T-cell (primary cell): ENCODE data around the gene TAS1R3. TPM values are rescaled to one million over a fixed set of nuclear protein-coding genes. Genes with fewer than 3 reads are reported as not detected.
A peak's percentile ranks its signal among the peaks of the same experiment; 100 is the strongest.

ENCODE experiments used
- ATAC-seq, 4 experiments: fragments of 200-7000 bp in 3 of 4; fragments of 150-1000 bp in 1 of 4; cut with Tn5 transposase; replicated peaks in 1 of 4; 1 replicate in 3 of 4; 2 replicates in 1 of 4; pipeline ENCODE4 v1.10.0; 2021; ENCODE audit warnings: moderate library complexity in 3 of 4, mild to moderate bottlenecking in 2 of 4, moderate number of reproducible peaks in 1 of 4
- CTCF ChIA-PET, 2 donors: fragments of 300-600 bp; sonication (Branson Sonifier 250); formaldehyde crosslinking; loops; one replicate each; lab custom pipeline; 2022; ENCODE audit warnings: antibody characterized with exemption in 2 of 2; lab: Charles Lee
- POLR2A ChIA-PET, 2 donors: fragments of 300-600 bp; sonication (Branson Sonifier 250); formaldehyde crosslinking; loops; one replicate each; lab custom pipeline; 2022; ENCODE audit warnings: antibody characterized with exemption in 2 of 2; lab: Charles Lee
- DNase-seq, 35 experiments: peaks; one replicate each; pipeline versions ENCODE4 v3.0.0 to v3.0.0-alpha.2; 2013 to 2023
- H3K27ac ChIP-seq: one replicate; pipeline ENCODE4 v1.5.1; 2013; ENCODE audit warnings: low read length
- H3K27me3 ChIP-seq, 2 experiments: replicated peaks in 1 of 2; 1 replicate in 1 of 2; 2 replicates in 1 of 2; pipeline versions ENCODE4 v1.6.1 to v1.7.0; 2013; ENCODE audit warnings: low read length in 1 of 2, mixed read lengths in 1 of 2; ENCODE audit not compliant: control insufficient read depth in 2 of 2, insufficient read depth in 2 of 2; ENCODE audit errors: extremely low read depth in 1 of 2
- H3K36me3 ChIP-seq, 2 donors: 1 replicate in 1 of 2; 2 replicates in 1 of 2; pipeline versions ENCODE4 v1.6.1 to v1.7.0; 2013; ENCODE audit warnings: low read length in 1 of 2; ENCODE audit not compliant: control insufficient read depth in 2 of 2, insufficient read depth in 1 of 2; ENCODE audit errors: extremely low read depth in 1 of 2
- H3K4me1 ChIP-seq, 2 experiments: 1 replicate in 1 of 2; 2 replicates in 1 of 2; pipeline versions ENCODE4 v1.6.1 to v1.7.0; 2013; ENCODE audit warnings: low read length in 2 of 2, mixed read lengths in 1 of 2; ENCODE audit not compliant: insufficient read depth in 2 of 2, control insufficient read depth in 1 of 2; ENCODE audit errors: extremely low read depth in 1 of 2
- H3K4me3 ChIP-seq, 2 donors: 1 replicate in 1 of 2; 2 replicates in 1 of 2; pipeline versions ENCODE4 v1.5.1 to v1.7.0; 2013; ENCODE audit warnings: mild to moderate bottlenecking in 2 of 2, low read length in 1 of 2, moderate library complexity in 1 of 2; ENCODE audit not compliant: control insufficient read depth in 1 of 2; ENCODE audit errors: extremely low read depth in 1 of 2
- H3K9me3 ChIP-seq: 2 replicates; pipeline ENCODE4 v1.7.0; 2013
- H3K27ac Mint-ChIP-seq, 2 donors: one replicate each; pipeline ENCODE4 v1.8.0; 2020 to 2021; ENCODE audit warnings: mild to moderate bottlenecking in 2 of 2, mixed read lengths in 2 of 2
- H3K27me3 Mint-ChIP-seq, 2 donors: one replicate each; pipeline ENCODE4 v1.8.0; 2021 to 2022; ENCODE audit warnings: mixed read lengths in 2 of 2
- H3K36me3 Mint-ChIP-seq: one replicate; pipeline ENCODE4 v1.8.0; 2021; ENCODE audit warnings: mixed read lengths
- H3K4me1 Mint-ChIP-seq, 3 donors: one replicate each; pipeline ENCODE4 v1.8.0; 2020 to 2022; ENCODE audit warnings: mixed read lengths in 3 of 3, mild to moderate bottlenecking in 1 of 3
- H3K4me3 Mint-ChIP-seq, 3 donors: one replicate each; pipeline ENCODE4 v1.8.0; 2020 to 2022; ENCODE audit warnings: mild to moderate bottlenecking in 3 of 3, mixed read lengths in 3 of 3, moderate library complexity in 3 of 3
- H3K9me3 Mint-ChIP-seq, 3 donors: one replicate each; pipeline ENCODE4 v1.8.0; 2020 to 2022; ENCODE audit warnings: mixed read lengths in 3 of 3
- WGBS: methylation state at CpG from one replicate; pipeline ENCODE4 v1.1.5; 2013; ENCODE audit warnings: missing lambda C conversion rate; ENCODE audit not compliant: insufficient coverage; 5-methylcytosine and 5-hydroxymethylcytosine counted together
- total RNA-seq, 35 experiments: library from RNA in 6 of 35; stranded (reverse) in 6 of 35; fragments of 120-200 nt in 1 of 35; gene quantifications; one replicate each; pipeline versions ENCODE4 v1.2.1 to v1.2.4 and lab custom pipeline; 2013 to 2026

Gene TAS1R3
- total RNA-seq, 5 donors from 2014 or later (not counting 1 experiment from before 2014, with no cell fraction given): 1.6 to 2.3 (median 2.1) TPM

- Histone ChIP-seq H3K9me3 (no peaks in the 10 kb centered on the region), H3K27ac (no peak overlapping the region), H3K4me3 (no peak overlapping the region), H3K27me3 (peaks cover 0 to 3% of the 10 kb centered on the region in 2 experiments), H3K4me1 (peaks cover 6 to 38% of the 10 kb centered on the region in 2 experiments), H3K36me3 (peaks cover 8 to 10% of the 10 kb centered on the region in 2 donors)
- ChIA-PET POLR2A (interaction anchor here in 1 of 2 donors (0.6 kb wide), 1 partner anchor 28 kb away, joined by 3 read pairs; no protein-coding TSS in a partner anchor), CTCF (no interaction called here)
- 98% methylated on average over 6 of the region's 10 CpGs for WGBS
- H3K4me1 Mint-ChIP-seq: peaks cover 0 to 24% (median 16%) of the 10 kb centered on the region in 3 donors
- H3K4me3 Mint-ChIP-seq: peak overlapping the region; percentile 50 to 88 (median 50)
- H3K27ac Mint-ChIP-seq: peak overlapping the region in 1 of 2 donors; percentile 49
- H3K36me3 Mint-ChIP-seq: no peaks in the 10 kb centered on the region
- ATAC-seq: no peak
- no peak for DNase-seq
- no peaks in the 10 kb centered on the region for H3K9me3 Mint-ChIP-seq
- H3K27me3 Mint-ChIP-seq: no peaks in the 10 kb centered on the region
Observed at GRCh38 chr1:1376551-1377226, 45.6 kb downstream of the TAS1R3 start.

GRCh38 chr1:1377540-1378205 is 46.6 kb downstream of the TAS1R3 start:
- Mint-ChIP-seq H3K27me3 (no peaks in the 10 kb centered on the region), H3K36me3 (no peaks in the 10 kb centered on the region), H3K9me3 (no peaks in the 10 kb centered on the region), H3K27ac (no peak overlapping the region), H3K4me3 (no peak overlapping the region), H3K4me1 (peaks cover 0 to 16% (median 12%) of the 10 kb centered on the region in 3 donors)
- ATAC-seq (no peak), DNase-seq (no peak)
- Histone ChIP-seq H3K36me3 (peaks cover 8 to 10% of the 10 kb centered on the region in 2 donors), H3K27me3 (peaks cover 0 to 3% of the 10 kb centered on the region in 2 experiments), H3K4me3 (no peak overlapping the region), H3K9me3 (no peaks in the 10 kb centered on the region), H3K4me1 (peaks cover 0 to 29% of the 10 kb centered on the region in 2 experiments), H3K27ac (no peak overlapping the region)
- ChIA-PET POLR2A (interaction anchor here in 1 of 2 donors (0.6 kb wide), 3 partner anchors 18 to 65 kb away, joined by 3 to 5 read pairs (median 3); no protein-coding TSS in a partner anchor), CTCF (no interaction called here)
- 96% methylated on average over 8 of the region's 16 CpGs for WGBS

DNA sequence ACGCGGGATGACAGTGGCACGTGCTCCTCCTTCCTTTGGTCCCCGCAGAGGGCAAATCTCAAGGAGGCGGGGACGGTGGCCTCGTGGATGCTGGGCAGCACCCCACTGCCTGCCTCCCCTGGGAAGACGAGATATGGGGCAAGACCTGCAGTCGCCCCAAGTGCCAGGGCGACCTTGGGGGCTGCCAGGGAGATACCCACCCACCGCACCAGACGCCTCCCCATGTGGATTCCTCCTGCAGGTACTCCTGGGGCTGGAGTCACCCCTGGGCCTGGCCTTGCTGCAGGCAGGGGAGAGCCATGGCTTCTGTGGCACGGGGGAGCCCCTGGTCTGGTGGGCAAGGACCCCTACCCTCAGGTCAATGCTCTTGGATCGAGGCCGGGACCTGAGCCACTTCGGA is 49.8 kb downstream of the TAS1R3 start:
- Mint-ChIP-seq H3K27ac (no peak overlapping the region), H3K9me3 (no peaks in the 10 kb centered on the region), H3K4me3 (no peak overlapping the region), H3K27me3 (no peaks in the 10 kb centered on the region), H3K36me3 (peaks cover under 1% of the 10 kb centered on the region), H3K4me1 (no peaks in the 10 kb centered on the region)
- Histone ChIP-seq H3K9me3 (no peaks in the 10 kb centered on the region), H3K4me3 (no peak overlapping the region), H3K36me3 (peaks cover 7 to 10% of the 10 kb centered on the region in 2 donors), H3K27ac (no peak overlapping the region), H3K27me3 (peaks cover 0 to 3% of the 10 kb centered on the region in 2 experiments), H3K4me1 (peaks cover 0 to 7% of the 10 kb centered on the region in 2 experiments)
- CTCF ChIA-PET: no interaction called here
- no peak for ATAC-seq
- no peak for DNase-seq
- WGBS: 93% methylated on average over 12 of the region's 16 CpGs
- POLR2A ChIA-PET: no interaction called here

DNA sequence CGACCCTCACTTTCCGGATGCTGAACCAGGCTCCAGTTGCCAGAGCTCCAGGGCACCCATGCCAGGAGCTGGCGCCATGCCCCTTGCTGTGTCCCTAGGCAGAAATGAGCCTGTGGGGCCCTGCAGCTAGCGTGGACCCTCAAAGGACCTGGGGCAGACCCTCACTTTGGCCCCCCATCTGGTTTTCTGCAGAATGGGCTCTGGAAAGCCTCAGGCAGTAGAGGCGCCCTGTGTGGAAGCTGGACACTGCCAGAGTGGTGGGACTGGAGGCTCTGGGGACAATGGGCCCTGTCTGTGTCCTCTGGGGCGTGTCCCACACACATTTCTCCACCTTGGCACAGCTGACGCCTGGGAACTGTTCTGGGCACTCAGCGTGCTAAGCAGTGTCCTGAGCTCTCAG is 50.2 kb downstream of the TAS1R3 start:
- Histone ChIP-seq H3K4me3 (no peak overlapping the region), H3K36me3 (peaks cover 10 to 11% of the 10 kb centered on the region in 2 donors), H3K27me3 (peaks cover 0 to 3% of the 10 kb centered on the region in 2 experiments), H3K27ac (no peak overlapping the region), H3K9me3 (no peaks in the 10 kb centered on the region), H3K4me1 (peaks cover 0 to 3% of the 10 kb centered on the region in 2 experiments)
- Mint-ChIP-seq H3K27ac (no peak overlapping the region), H3K27me3 (no peaks in the 10 kb centered on the region), H3K4me3 (no peak overlapping the region), H3K36me3 (peaks cover 5% of the 10 kb centered on the region), H3K4me1 (no peaks in the 10 kb centered on the region), H3K9me3 (no peaks in the 10 kb centered on the region)
- DNase-seq: no peak
- ChIA-PET CTCF (no interaction called here), POLR2A (no interaction called here)
- 78% methylated on average over 7 of the region's 8 CpGs for WGBS
- ATAC-seq: no peak

Other genes starting within 250 kb of the TAS1R3 start
- gene C1orf159, start 215.2 kb upstream of the TAS1R3 start, total RNA-seq: 10 to 100 TPM; 20.4 to 37.7 (median 22.5) TPM
- 1 to 10 TPM in 1 of 5 donors, under 1 TPM in 3, not detected in 1; 0.26 to 1.0 (median 0.47) TPM for gene TTLL10, start 157.4 kb upstream of the TAS1R3 start, total RNA-seq
- gene TNFRSF18, start 124.7 kb upstream of the TAS1R3 start, total RNA-seq: 10 to 100 TPM in 4 of 5 donors, 1 to 10 TPM in 1; 6.4 to 20.5 (median 13.3) TPM
- 10 to 100 TPM; 15.1 to 35.4 (median 17.8) TPM for gene TNFRSF4, start 117.1 kb upstream of the TAS1R3 start, total RNA-seq
- 100 to 1,000 TPM in 4 of 5 donors, 10 to 100 TPM in 1; 98.6 to 151 (median 141) TPM for gene SDF4, start 99.3 kb upstream of the TAS1R3 start, total RNA-seq
- 10 to 100 TPM in 4 of 5 donors, 1 to 10 TPM in 1; 10.0 to 30.4 (median 25.1) TPM for gene B3GALT6, start 99.0 kb upstream of the TAS1R3 start, total RNA-seq
- 1 to 10 TPM; 2.8 to 4.2 (median 4.0) TPM for gene C1QTNF12, start 84.6 kb upstream of the TAS1R3 start, total RNA-seq
- gene UBE2J2, start 57.4 kb upstream of the TAS1R3 start, total RNA-seq: 10 to 100 TPM; 60.8 to 89.8 (median 83.6) TPM
- gene SCNN1D, start 50.8 kb upstream of the TAS1R3 start, total RNA-seq: 10 to 100 TPM in 4 of 5 donors, 1 to 10 TPM in 1; 9.5 to 15.3 (median 11.1) TPM
- gene ACAP3, start 23.4 kb upstream of the TAS1R3 start, total RNA-seq: 100 to 1,000 TPM in 2 of 5 donors, 10 to 100 TPM in 3; 63.0 to 107 (median 99.8) TPM
- 10 to 100 TPM; 16.7 to 26.4 (median 22.6) TPM for gene PUSL1, start 22.7 kb upstream of the TAS1R3 start, total RNA-seq
- gene INTS11, start 6.6 kb upstream of the TAS1R3 start, total RNA-seq: 100 to 1,000 TPM; 161 to 200 (median 182) TPM
- gene CPTP, start 6.5 kb upstream of the TAS1R3 start, total RNA-seq: 10 to 100 TPM; 15.8 to 35.8 (median 29.9) TPM
- gene DVL1, start 18.1 kb downstream of the TAS1R3 start, total RNA-seq: 10 to 100 TPM; 43.6 to 70.4 (median 64.9) TPM
- gene MXRA8, start 27.3 kb downstream of the TAS1R3 start, total RNA-seq: 1 to 10 TPM in 4 of 5 donors, under 1 TPM in 1; 0.99 to 6.8 (median 1.9) TPM
- gene AURKAIP1, start 43.9 kb downstream of the TAS1R3 start, total RNA-seq: 10 to 100 TPM; 58.8 to 91.7 (median 86.0) TPM
- gene CCNL2, start 68.1 kb downstream of the TAS1R3 start, total RNA-seq: 100 to 1,000 TPM; 250 to 418 (median 376) TPM
- 100 to 1,000 TPM; 106 to 123 (median 114) TPM for gene MRPL20, start 76.0 kb downstream of the TAS1R3 start, total RNA-seq
- gene ANKRD65, start 90.0 kb downstream of the TAS1R3 start, total RNA-seq: under 1 TPM in 1 of 5 donors, not detected in 4; 0.20 TPM
- under 1 TPM in 3 of 5 donors, not detected in 2; 0.15 to 0.54 (median 0.26) TPM for gene VWA1, start 104.4 kb downstream of the TAS1R3 start, total RNA-seq
- 1 to 10 TPM in 3 of 5 donors, under 1 TPM in 2; 0.59 to 3.1 (median 1.4) TPM for gene ATAD3C, start 118.4 kb downstream of the TAS1R3 start, total RNA-seq
- gene ATAD3B, start 140.5 kb downstream of the TAS1R3 start, total RNA-seq: 10 to 100 TPM; 52.1 to 69.3 (median 57.2) TPM
- gene ATAD3A, start 180.9 kb downstream of the TAS1R3 start, total RNA-seq: 10 to 100 TPM; 24.6 to 42.5 (median 31.1) TPM
- gene TMEM240, start 209.3 kb downstream of the TAS1R3 start, total RNA-seq: 1 to 10 TPM; 1.0 to 3.1 (median 1.4) TPM
- gene SSU72, start 243.6 kb downstream of the TAS1R3 start, total RNA-seq: 100 to 1,000 TPM; 112 to 135 (median 134) TPM